GM21423 (cell line): Measurements from ENCODE around the gene RIPK4.
"Not testable (repeated sequence)": the region's sequence is repeated elsewhere in the genome, so short reads cannot be mapped to it uniquely, and the experiment has no call there.

ENCODE experiments used
- ATAC-seq: cut with Tn5 transposase; IDR thresholded peaks from one replicate; pipeline ENCODE4 v1.9.1; 2021; ENCODE audit warnings: mild to moderate bottlenecking, moderate library complexity; ENCODE audit not compliant: unreplicated experiment

The RIPK4 gene

GRCh38 chr21:41741253-41742072 lies 25.4 kb downstream of the RIPK4 start:
- no peak for ATAC-seq

GRCh38 chr21:41740604-41741252 lies 26.1 kb downstream of the RIPK4 start:
- ATAC-seq: no peak

- ATAC-seq: no peak
Observed at GRCh38 chr21:41739936-41740335, 26.9 kb downstream of the RIPK4 start.

GRCh38 chr21:41739011-41739410 lies 27.8 kb downstream of the RIPK4 start:
- ATAC-seq: no peak

GRCh38 chr21:41737651-41738324 lies 29.1 kb downstream of the RIPK4 start:
- no peak for ATAC-seq

- no peak for ATAC-seq
Observed at GRCh38 chr21:41736423-41736822, 30.4 kb downstream of the RIPK4 start.

- no peak for ATAC-seq
Observed at GRCh38 chr21:41733951-41734689, 32.7 kb downstream of the RIPK4 start.

GRCh38 chr21:41731081-41731480 lies 35.8 kb downstream of the RIPK4 start:
- no peak for ATAC-seq

GRCh38 chr21:41730367-41730765 lies 36.5 kb downstream of the RIPK4 start:
- no peak for ATAC-seq

GRCh38 chr21:41729701-41730366 lies 37.0 kb downstream of the RIPK4 start:
- ATAC-seq: no peak

- ATAC-seq: no peak
Observed at GRCh38 chr21:41727784-41728763, 38.8 kb downstream of the RIPK4 start.

- no peak for ATAC-seq
Observed at GRCh38 chr21:41726970-41727783, 39.7 kb downstream of the RIPK4 start.

GRCh38 chr21:41726630-41726969 lies 40.3 kb downstream of the RIPK4 start:
- no peak for ATAC-seq

GRCh38 chr21:41726058-41726558 lies 40.7 kb downstream of the RIPK4 start:
- no peak for ATAC-seq

- ATAC-seq: no peak
Observed at GRCh38 chr21:41725421-41726031, 41.3 kb downstream of the RIPK4 start.

- not testable (repeated sequence) for ATAC-seq
Observed at GRCh38 chr21:41723835-41724234, 43.0 kb downstream of the RIPK4 start.

GRCh38 chr21:41722052-41723018 lies 44.5 kb downstream of the RIPK4 start:
- ATAC-seq: no peak
